ENCODE data around the gene OR52D1.
A peak's percentile ranks its signal among the peaks of the same experiment; 100 is the strongest.

Gene OR52D1

GRCh38 chr11:5488385-5488784, at the start of gene OR52D1:
Gene OR52D1, plus strand, starts transcription at chr11:5488685. Its CDS starts 22 bp downstream, at chr11:5488707.
- no peak for DNase-seq (ENCODE audit: low read depth)

GRCh38 chr11:5441414-5441813, 47.1 kb upstream of the OR52D1 start, which contains the start of gene OR51I1:
Gene OR51I1, minus strand, starts transcription at chr11:5441514. Its CDS starts 0 bp downstream, at chr11:5441514.
- no peak for DNase-seq (ENCODE audit: low read depth)

DNA sequence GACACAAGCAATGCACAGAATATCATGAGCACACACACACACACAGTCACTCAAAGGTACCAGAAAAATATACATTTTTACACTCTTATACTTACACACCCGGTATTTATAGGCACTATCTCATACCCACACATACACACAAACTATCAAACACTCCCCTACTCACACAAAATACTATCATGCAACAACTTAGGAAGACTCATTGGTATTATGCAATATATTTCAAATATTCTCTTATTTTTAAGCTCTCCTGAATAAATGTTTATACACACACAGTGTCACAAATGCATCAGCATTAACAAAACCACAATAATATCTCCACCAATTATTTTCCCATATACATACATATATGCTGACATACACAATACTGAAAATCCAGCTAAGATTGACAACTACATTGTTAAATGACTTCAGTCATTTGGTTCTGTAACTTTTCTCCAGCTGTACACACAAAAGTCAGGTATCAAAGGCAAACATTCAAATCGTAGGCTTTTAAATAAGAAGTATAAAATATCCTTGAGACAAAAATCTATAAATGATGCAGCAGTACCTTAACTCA, 44.6 kb upstream of the OR52D1 start:
- DNase-seq (ENCODE audit: low read depth): no peak

GRCh38 chr11:5449023-5449422, 39.5 kb upstream of the OR52D1 start, which contains the start of gene OR51I2:
Gene OR51I2, plus strand, starts transcription at chr11:5449323. Its CDS starts 4,166 bp downstream, at chr11:5453489.
- no peak for DNase-seq (ENCODE audit: low read depth)

- no peak for DNase-seq (ENCODE audit: low read depth)
Measured at GRCh38 chr11:5449432-5449831, 39.1 kb upstream of the OR52D1 start.

DNA sequence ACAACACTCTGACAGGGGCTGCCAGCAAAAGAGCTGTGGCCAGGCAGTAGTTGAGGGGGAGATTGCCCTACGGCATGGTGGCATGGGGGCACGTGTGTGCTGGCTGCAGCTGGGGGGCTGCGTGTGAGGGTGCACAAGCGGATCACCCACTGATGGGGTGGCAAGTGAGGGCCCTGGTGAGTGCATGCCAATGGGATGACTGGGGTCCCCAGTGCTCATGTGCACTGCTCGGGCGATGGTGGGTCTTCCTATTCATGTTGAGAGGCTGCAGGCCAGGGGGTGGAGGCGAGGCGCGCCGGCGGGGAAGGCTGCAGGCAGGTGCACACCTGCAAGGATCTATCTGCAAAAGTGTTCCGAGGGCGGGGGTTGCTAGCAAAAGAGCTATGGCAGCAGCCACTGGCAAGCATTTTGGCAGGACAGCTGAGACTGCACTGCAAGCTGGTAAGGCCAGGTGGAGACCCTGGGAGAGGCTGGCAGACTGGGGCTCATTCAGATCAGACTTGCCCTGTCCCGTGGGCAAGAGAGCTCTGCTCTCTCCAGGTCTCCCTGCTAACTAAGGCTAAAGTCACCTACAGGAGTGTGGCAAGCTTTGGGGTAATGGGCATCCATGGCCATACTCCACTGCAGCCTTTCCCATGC, 27.4 kb upstream of the OR52D1 start:
- no peak for DNase-seq (ENCODE audit: low read depth)

DNA sequence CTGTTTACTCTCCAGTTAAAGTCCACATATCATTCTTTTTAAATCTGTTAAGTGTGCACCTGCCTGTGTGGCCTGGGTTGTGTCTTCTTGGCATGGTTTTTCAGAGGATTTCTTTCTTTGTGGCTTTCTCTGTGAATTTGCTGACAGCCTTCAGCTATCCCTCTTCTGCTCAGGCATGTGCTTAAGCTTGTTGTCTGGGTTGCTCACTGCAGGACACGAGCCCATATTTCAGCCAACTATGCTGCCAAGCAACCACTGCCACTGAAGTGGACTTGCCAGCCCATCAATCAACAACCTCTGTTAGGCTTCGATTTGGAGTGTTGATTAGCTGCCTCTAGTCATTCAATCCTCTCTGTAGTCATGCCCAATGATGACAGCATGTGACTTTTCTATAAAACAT, 21.0 kb upstream of the OR52D1 start:
- no peak for DNase-seq (ENCODE audit: low read depth)

DNA sequence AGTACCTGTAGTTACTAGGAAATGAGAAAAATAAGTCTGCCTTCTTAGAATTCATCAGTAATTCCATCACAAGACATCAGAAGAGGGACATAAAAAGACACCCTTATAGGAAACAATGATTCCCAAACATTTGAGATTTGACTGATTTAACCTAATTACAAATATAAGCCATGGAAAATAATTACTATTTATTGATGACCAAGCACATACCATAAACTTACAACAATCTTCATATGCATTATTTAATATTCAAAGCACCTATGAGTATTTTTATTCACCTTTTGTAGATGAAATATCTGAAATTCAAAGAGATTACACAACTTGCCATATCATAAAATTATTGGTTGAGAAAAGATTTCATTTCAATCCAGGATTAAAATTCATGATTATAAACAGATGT, 14.6 kb upstream of the OR52D1 start:
- DNase-seq (ENCODE audit: low read depth): no peak

- peak; percentile 18 for DNase-seq (ENCODE audit: low read depth)
Measured at GRCh38 chr11:5476186-5476819, 12.2 kb upstream of the OR52D1 start.

DNA sequence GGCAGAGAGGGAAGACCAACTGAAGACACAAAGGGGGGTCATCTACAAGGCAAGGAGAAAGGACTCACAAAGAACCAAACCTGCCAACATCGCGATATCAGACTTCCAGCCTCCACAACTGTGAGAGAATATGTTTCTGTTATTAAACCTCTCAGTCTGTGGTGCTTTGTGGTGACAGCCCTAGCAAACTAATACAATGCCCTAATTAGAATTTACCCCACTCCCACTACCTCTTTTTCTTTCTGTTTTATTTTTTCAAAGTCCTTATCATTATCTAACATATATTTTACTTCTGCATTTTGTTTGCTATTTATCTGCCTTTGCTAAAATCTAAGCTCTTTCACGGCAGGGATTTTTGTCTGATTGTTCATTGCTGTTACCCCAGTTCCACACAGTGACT, 2.5 kb upstream of the OR52D1 start:
- DNase-seq (ENCODE audit: low read depth): no peak

DNA sequence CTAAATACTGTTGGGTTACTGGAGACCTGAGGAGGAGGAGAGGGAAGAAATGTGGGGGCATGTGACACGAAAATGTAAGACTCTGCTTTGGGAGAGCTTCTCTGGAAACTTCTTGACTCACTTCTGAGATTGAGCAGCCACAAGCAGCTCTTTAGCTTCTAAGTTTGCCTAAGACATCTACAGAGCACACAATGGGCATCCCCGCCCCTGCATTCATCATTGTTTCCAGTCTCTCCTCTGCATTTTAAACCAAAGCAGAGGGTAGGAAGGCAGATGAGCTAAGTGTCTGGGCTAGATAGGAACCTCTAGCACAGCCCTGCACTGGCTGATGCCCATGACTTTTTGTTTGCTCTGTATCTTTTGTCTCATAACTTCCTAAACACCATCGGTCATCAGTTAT, 2.1 kb upstream of the OR52D1 start:
- DNase-seq (ENCODE audit: low read depth): no peak

- no peak for DNase-seq (ENCODE audit: low read depth)
Measured at GRCh38 chr11:5488798-5489399, 414 bp downstream of the OR52D1 start.

DNA sequence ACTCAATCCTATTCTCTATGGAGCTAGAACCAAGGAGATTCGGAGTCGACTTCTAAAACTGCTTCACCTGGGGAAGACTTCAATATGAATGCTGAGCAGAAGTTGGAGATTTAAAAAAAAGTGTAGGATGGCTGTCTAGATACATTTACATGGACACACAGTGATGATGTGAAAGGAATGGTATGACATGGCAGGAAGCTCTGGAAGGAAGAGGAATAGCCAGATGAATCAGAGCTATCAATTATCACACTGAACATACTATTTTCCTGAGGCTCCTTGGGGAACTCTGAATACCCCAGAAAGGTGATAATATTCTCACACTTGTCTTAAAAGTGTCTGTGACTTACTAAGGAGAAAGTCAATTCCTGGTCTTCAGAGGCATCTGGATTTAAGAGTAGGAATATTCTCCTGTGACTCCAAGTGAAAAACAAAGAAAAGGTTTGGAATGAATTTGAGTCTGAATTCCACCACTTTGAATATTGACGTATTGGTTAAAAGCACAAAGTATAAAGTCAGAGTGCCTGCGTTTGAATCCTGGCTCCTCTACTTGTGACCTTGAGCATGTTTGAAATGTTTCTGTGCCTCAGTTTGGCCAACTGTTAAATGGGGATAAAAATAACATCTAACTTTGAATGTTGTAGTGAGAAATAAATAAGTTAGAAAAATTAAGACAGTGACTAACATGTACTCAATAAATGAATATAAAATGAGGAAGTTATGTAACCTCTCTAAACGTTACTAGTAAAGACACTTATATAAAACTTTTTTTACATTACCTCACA, 1.3 kb downstream of the OR52D1 start:
- peak; percentile 6 for DNase-seq (ENCODE audit: low read depth)

- no peak for DNase-seq (ENCODE audit: low read depth)
Measured at GRCh38 chr11:5499671-5500070, 11.2 kb downstream of the OR52D1 start.

GRCh38 chr11:5500393-5500801, 11.9 kb downstream of the OR52D1 start:
- DNase-seq (ENCODE audit: low read depth): no peak

DNA sequence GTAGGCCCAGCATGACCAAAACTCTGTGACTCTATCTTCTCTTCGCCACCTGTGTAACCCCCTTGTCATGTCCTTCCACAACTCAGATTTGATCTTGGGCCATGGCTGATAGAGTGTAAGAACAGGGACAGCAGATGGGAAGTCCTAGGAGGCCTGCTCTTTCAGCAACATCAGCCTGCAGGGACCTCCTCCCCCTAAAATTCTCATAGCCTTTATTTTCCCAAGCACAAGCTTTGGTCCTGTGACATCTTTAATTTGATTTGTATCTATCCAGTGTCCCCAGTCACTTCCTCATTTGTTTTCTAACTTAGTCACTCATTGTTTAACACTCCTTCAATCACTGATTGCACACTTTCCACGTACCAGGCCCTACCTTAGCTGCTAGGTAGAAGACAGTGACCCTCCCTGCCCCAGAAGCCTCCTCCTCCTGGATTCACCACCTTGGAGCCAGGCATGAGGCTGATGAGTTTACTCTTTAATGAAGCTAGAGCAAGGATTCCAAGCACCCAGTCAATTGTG, 16.0 kb downstream of the OR52D1 start:
- DNase-seq (ENCODE audit: low read depth): no peak

DNA sequence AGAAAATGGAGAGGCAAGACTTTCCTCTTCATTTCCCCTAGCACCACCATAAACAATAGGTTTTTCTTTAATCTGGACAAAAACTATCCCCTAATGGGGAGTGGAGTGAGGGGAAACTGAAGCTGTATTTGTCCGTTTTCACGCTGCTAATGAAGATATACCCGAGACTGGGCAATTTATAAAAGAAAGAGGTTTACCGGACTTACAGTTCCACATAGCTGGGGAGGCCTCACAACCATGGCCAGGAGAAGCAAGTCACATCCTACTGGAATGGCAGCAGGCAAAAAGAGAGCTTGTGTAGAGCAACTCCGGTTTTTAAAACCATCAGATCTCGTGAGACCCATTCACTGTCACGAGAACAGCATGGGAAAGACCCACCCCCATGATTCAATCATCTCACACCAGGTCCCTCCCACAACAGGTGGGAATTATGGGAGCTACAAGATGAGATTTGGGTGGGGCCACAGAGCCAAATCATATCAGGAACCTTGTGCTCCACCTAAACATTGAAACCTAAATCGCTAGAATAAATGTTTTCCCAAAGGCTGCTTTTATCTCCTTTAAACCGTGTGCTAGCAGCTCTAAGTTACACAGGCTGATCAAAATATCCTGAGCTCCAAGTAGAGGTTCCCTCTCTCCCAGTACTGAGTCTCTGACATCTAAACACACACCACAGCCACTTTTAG, 17.0 kb downstream of the OR52D1 start:
- no peak for DNase-seq (ENCODE audit: low read depth)

DNA sequence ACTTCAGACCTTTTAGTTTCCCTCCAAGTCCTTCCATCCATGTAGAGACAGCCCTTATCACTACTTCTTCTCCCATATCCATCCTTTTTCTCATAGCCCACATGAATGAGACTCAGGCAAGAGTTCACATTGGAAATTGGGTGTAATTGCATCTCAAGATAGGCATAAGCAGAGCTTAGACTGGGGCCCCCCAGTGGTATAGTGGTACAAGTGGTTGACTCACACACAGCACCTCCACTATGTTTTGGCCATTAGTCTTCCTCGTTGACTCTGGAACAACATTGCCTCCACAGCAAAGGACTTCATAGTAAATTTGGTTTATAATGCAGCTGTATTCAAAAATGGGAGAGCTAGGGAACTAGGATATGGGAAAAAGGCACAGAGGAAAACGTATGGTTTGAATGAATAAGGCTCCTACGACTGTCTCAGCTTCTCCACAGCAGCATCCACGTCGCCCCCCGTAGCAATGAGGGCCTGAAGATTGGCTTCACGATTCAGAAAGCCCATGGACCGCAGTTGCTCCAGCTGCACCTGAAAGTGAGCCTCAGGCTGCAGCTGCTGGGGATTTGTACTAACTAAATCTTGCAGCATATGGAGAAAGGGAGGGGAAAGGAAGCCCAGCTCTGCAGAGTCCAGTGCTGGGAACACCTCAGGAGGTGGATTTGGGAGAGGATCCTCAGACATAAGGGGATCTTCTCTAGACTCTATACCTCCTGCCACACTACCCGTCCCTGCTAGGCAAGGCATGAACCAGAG, 18.9 kb downstream of the OR52D1 start:
- DNase-seq (ENCODE audit: low read depth): no peak

DNA sequence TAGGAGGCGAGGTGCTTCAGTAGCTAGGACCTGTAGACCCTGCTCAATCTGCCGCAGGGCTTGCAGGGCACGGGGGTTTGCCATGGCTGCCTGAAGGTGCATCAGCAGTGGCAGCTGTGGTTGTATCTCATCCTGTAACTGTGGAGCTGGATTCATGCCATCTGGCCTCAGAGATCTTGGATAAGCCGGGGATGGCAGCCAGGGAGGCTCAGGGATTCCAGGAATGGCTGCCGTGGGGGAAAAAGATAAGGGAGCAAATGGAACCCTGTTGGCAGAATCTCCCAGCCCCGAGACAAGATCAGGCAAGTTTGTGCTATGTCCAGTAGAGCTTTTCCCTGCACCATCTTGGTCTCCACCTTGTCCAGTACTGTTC, 19.4 kb downstream of the OR52D1 start:
- DNase-seq (ENCODE audit: low read depth): no peak

DNA sequence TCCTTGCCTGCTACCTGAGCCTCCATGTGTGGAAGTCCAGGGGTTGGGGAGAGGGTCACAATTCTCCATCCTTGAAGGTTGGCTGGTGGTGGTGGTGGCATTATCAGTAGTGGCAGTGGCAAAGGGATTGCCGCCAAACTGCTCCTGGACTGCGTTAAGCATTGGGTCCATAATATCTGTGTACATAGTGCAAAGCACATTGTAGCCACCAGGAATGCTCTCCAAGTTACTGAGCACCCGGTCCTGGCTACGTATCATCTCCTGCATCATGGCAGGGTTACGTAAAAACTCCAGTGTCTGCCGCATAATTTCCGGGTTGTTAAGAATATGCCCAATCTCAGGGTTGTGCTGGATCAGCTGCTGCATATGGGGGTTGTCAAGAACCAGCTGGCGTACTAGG, 20.1 kb downstream of the OR52D1 start:
- DNase-seq (ENCODE audit: low read depth): no peak

DNA sequence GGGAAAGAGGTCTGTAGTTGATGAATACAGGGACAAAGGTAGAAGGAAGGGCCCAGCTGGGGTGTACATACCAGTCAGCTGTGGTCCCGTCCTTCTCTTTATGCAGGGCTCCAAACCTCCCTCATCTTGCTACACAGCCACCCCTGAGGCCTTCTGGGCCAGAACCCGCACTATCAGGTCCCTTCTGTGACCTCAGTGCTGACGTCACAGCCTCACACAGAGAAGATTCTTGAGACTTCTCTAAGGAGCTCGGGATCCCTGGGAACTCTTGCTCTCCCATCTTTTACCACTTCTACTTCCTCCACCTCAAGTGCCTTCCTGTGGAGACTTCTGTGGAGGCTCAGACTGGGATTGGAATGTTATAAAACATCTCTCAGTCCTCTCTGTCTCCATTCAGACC, 21.3 kb downstream of the OR52D1 start, which contains the start of gene UBQLN3:
UBQLN3 (minus strand) TSS at position 155 of the 400 bp plus-strand sequence. CDS start 399 bp downstream, outside the sequence.
- DNase-seq (ENCODE audit: low read depth): no peak

All from GM04504 (cell line).